Measurements from ENCODE around the gene ZMYM3.

ZMYM3 gene

GRCh38 chrX:71210816-71211215, 43.1 kb downstream of the ZMYM3 start:
- no peak for DNase-seq

GRCh38 chrX:71199252-71200008, 54.5 kb downstream of the ZMYM3 start:
- DNase-seq: no peak

- DNase-seq: no peak
These were observed 55.9 kb downstream of the ZMYM3 start for GRCh38 chrX:71198066-71198465.

- DNase-seq: no peak
These were observed 57.8 kb downstream of the ZMYM3 start for GRCh38 chrX:71195964-71196649.

GRCh38 chrX:71191248-71191647, 62.7 kb downstream of the ZMYM3 start:
- no peak for DNase-seq

Measured in activated naive CD4-positive, alpha-beta T cell treated with Interleukin-2 at 50 U/mL for 16 hours (primary cell).